ENCODE data around the gene TSBP1. TPM values are rescaled to one million over a fixed set of nuclear protein-coding genes. Genes with fewer than 3 reads are reported as not detected.

TSBP1 gene
- total and polyA plus RNA-seq, 9 of the 15 experiments (the other 6 are each of a cell fraction or from before 2014, with no cell fraction given): not detected

GRCh38 chr6:32411566-32412327 lies 40.0 kb upstream of the TSBP1 start:
- H3K9me3 ChIP-seq (replicated peaks; ENCODE audit: control insufficient read depth, insufficient read depth, low read depth, low read length): no peaks in the 10 kb centered on the region
- no peak for FAIRE-seq
- 0 out of 2 replicates have a peak, but pooled peaks cover 4% of the 10 kb centered on the region for H4K20me1 ChIP-seq (replicated peaks; ENCODE audit: control insufficient read depth, insufficient read depth, low read length)
- peaks cover 2 to 23% of the 10 kb centered on the region in 2 experiments; a peak in 4 of 5 replicates for H3K27me3 ChIP-seq (ENCODE audit: control insufficient read depth in 2 of 2, insufficient read depth in 2 of 2, low read length in 2 of 2)
- H3K79me2 ChIP-seq (ENCODE audit: control insufficient read depth, insufficient read depth, low read length): no peaks in the 10 kb centered on the region
- WGBS (ENCODE audit: insufficient coverage, low coverage, missing lambda C conversion rate): 0% methylated on average over 9 of the region's 9 CpGs
- no TSS peak for BruUV-seq (replicated peaks)
- no peaks in the 10 kb centered on the region for H3K4me1 ChIP-seq (replicated peaks in 1 of 2; ENCODE audit: control insufficient read depth in 2 of 2, insufficient read depth in 2 of 2, low read length in 2 of 2)
- no peak overlapping the region for H3K9ac ChIP-seq (ENCODE audit: insufficient read depth in 1 of 2, low read depth in 2 of 2, low read length in 2 of 2)
- POLR2A ChIA-PET: interaction anchor here (1.2 kb wide), 1 partner anchor 10 kb away, joined by 3 read pairs; no protein-coding TSS in a partner anchor
- no peak for ATAC-seq
- intact Hi-C loops (cut with micrococcal nuclease) (loop anchor here (2.0 to 10.0 kb wide), 2 partner anchors 167 to 297 kb away; no protein-coding TSS in a partner anchor), in situ Hi-C loops (cut with MboI) (loop anchor here (10.0 kb wide), 1 partner anchor 317 kb away; no protein-coding TSS in a partner anchor)
- H3K36me3 ChIP-seq (ENCODE audit: control insufficient read depth, insufficient read depth, low read length): no peaks in the 10 kb centered on the region
- no peak overlapping the region for H3K4me3 ChIP-seq
- no peak for TF ChIP-seq ZNF184 (CRISPR knock-in tag; IDR thresholded peaks at IDR 0.05)
- TF ChIP-seq CHCHD3 (CRISPR knock-in tag; IDR thresholded peaks at IDR 0.05): no peak
- TF ChIP-seq BRD4 (IDR thresholded peaks at IDR 0.05): no peak
- TF ChIP-seq ZNF311 (CRISPR knock-in tag; IDR thresholded peaks at IDR 0.05): no peak
- TF ChIP-seq RBM14 (IDR thresholded peaks at IDR 0.05; ENCODE audit: borderline replicate concordance, insufficient read depth, low read depth, low read length): no peak
- TF ChIP-seq KLF1 (tag; IDR thresholded peaks at IDR 0.05): no peak
- TF ChIP-seq ZNF57 (CRISPR knock-in tag; IDR thresholded peaks at IDR 0.05): no peak
- TF ChIP-seq ATF1 (CRISPR knock-in tag; IDR thresholded peaks at IDR 0.05): no peak
- TF ChIP-seq ATF1 (tag; IDR thresholded peaks at IDR 0.05): no peak
- no peak for TF ChIP-seq TAF9B (IDR thresholded peaks at IDR 0.05; ENCODE audit: partially characterized antibody)
- TF ChIP-seq TAF1 (IDR thresholded peaks at IDR 0.05; ENCODE audit: control insufficient read depth, extremely low read depth, insufficient read depth, low read length, severe bottlenecking): no peak
- TF ChIP-seq ZNF512 (tag; IDR thresholded peaks at IDR 0.05): no peak
- TF ChIP-seq ARID2 (IDR thresholded peaks at IDR 0.05): no peak
- no peak for TF ChIP-seq IRF9 (tag; IDR thresholded peaks at IDR 0.05)
- no peak overlapping the region for H3K4me2 ChIP-seq (ENCODE audit: insufficient read depth, low read length)
- H3K27ac ChIP-seq (ENCODE audit: extremely low read depth, low read depth, low read length): no peak overlapping the region
- no peak overlapping the region for H2AFZ ChIP-seq (ENCODE audit: low read depth, low read length)
- H3K9me1 ChIP-seq (ENCODE audit: control insufficient read depth, insufficient read depth, low read length): no peaks in the 10 kb centered on the region
- DNase-seq (ENCODE audit: extremely low read depth in 1 of 4, low spot score in 3 of 4): no peak
- CTCF ChIA-PET (ENCODE audit: low intra/inter-chr PET ratio): interaction anchor here (2.4 to 5.5 kb wide), 3 partner anchors 290 to 457 kb away, joined by 23 to 58 read pairs (median 24); no protein-coding TSS in a partner anchor

All from K562 (cell line).